ENCODE results near the gene RCC1.

The RCC1 gene

GRCh38 chr1:28499553-28499952, 6.3 kb upstream of the RCC1 start:
- Histone ChIP-seq H3K4me1 (ENCODE audit: insufficient read depth, low read length) (no peaks in the 10 kb centered on the region), H3K27ac (ENCODE audit: low read length) (no peak overlapping the region), H3K27me3 (ENCODE audit: insufficient read depth, low read length, poor library complexity) (no peaks in the 10 kb centered on the region)

GRCh38 chr1:28501925-28502324, 3.9 kb upstream of the RCC1 start:
- Histone ChIP-seq H3K4me1 (ENCODE audit: insufficient read depth, low read length) (peaks cover 5% of the 10 kb centered on the region; the same call in 1 of the 2 replicates), H3K4me2 (ENCODE audit: insufficient read depth, low read length) (no peak overlapping the region), H2AFZ (ENCODE audit: low read depth, low read length) (no peak overlapping the region), H3K27ac (ENCODE audit: low read length) (no peak overlapping the region), H3K79me2 (ENCODE audit: insufficient read depth, low read length) (peaks cover 19% of the 10 kb centered on the region), H4K20me1 (ENCODE audit: insufficient read depth, low read length) (peaks cover under 1% of the 10 kb centered on the region; the same call in 1 of the 2 replicates), H3K9me3 (ENCODE audit: insufficient read depth, low read length, severe bottlenecking) (no peaks in the 10 kb centered on the region), H3K27me3 (ENCODE audit: insufficient read depth, low read length, poor library complexity) (no peaks in the 10 kb centered on the region), H3K9ac (ENCODE audit: low read depth, low read length) (no peak overlapping the region), H3K36me3 (ENCODE audit: insufficient read depth, low read length) (peaks cover 14% of the 10 kb centered on the region), H3K4me3 (ENCODE audit: low read depth in 1 of 2, low read length in 2 of 2) (no peak overlapping the region)
- DNase-seq (no peak), ATAC-seq (ENCODE audit: insufficient read depth, low read depth) (no peak)
- TF ChIP-seq, protein P1, sequence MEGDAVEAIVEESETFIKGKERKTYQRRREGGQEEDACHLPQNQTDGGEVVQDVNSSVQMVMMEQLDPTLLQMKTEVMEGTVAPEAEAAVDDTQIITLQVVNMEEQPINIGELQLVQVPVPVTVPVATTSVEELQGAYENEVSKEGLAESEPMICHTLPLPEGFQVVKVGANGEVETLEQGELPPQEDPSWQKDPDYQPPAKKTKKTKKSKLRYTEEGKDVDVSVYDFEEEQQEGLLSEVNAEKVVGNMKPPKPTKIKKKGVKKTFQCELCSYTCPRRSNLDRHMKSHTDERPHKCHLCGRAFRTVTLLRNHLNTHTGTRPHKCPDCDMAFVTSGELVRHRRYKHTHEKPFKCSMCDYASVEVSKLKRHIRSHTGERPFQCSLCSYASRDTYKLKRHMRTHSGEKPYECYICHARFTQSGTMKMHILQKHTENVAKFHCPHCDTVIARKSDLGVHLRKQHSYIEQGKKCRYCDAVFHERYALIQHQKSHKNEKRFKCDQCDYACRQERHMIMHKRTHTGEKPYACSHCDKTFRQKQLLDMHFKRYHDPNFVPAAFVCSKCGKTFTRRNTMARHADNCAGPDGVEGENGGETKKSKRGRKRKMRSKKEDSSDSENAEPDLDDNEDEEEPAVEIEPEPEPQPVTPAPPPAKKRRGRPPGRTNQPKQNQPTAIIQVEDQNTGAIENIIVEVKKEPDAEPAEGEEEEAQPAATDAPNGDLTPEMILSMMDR (IDR thresholded peaks at IDR 0.05; ENCODE audit: borderline replicate concordance, extremely low read depth, low read length, poor library complexity, severe bottlenecking) = no peak
- no peak for TF ChIP-seq EZH2 (IDR thresholded peaks at IDR 0.05; ENCODE audit: borderline replicate concordance, low read depth, low read length, severe bottlenecking)

More at GRCh38 chr1:28499553-28499952, 6.3 kb upstream of the RCC1 start:
- ATAC-seq (ENCODE audit: insufficient read depth, low read depth) = no peak
- no peak overlapping the region for H2AFZ ChIP-seq (ENCODE audit: low read depth, low read length)
- no peak overlapping the region for H3K4me3 ChIP-seq (ENCODE audit: low read depth in 1 of 2, low read length in 2 of 2)
- H3K4me2 ChIP-seq (ENCODE audit: insufficient read depth, low read length) = no peak overlapping the region
- DNase-seq = no peak
- TF ChIP-seq EZH2 (IDR thresholded peaks at IDR 0.05; ENCODE audit: borderline replicate concordance, low read depth, low read length, severe bottlenecking) = no peak
- TF ChIP-seq, protein P1 (IDR thresholded peaks at IDR 0.05; ENCODE audit: borderline replicate concordance, extremely low read depth, low read length, poor library complexity, severe bottlenecking) = no peak
- peaks cover 26% of the 10 kb centered on the region for H3K36me3 ChIP-seq (ENCODE audit: insufficient read depth, low read length)
- no peak overlapping the region for H3K9ac ChIP-seq (ENCODE audit: low read depth, low read length)
- H3K79me2 ChIP-seq (ENCODE audit: insufficient read depth, low read length) = no peaks in the 10 kb centered on the region
- H3K9me3 ChIP-seq (ENCODE audit: insufficient read depth, low read length, severe bottlenecking) = no peaks in the 10 kb centered on the region
- no peaks in the 10 kb centered on the region for H4K20me1 ChIP-seq (ENCODE audit: insufficient read depth, low read length)

DNA sequence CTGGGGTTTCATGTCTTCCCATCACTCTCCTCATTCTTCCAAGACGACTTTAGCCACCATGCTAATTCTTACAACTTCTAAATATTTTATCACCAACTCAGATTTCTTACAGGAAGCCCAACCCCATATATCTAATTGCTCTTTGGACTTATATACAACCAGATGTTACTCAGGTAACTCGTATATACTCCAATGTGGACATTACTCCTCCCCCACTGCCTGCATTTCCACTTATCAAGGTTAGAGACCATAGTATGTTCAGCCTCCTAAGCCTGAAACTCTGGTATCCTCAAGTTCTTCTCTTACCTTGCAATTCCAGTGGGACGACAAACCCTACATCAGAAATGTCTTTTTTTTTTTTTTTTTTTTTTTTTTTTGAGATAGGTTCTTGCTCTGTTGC, 2.7 kb upstream of the RCC1 start:
- H3K27me3 ChIP-seq (ENCODE audit: insufficient read depth, low read length, poor library complexity) = no peaks in the 10 kb centered on the region
- H3K9ac ChIP-seq (ENCODE audit: low read depth, low read length) = no peak overlapping the region
- H3K79me2 ChIP-seq (ENCODE audit: insufficient read depth, low read length) = peaks cover 31% of the 10 kb centered on the region
- H3K4me2 ChIP-seq (ENCODE audit: insufficient read depth, low read length) = no peak overlapping the region
- no peak for TF ChIP-seq EZH2 (IDR thresholded peaks at IDR 0.05; ENCODE audit: borderline replicate concordance, low read depth, low read length, severe bottlenecking)
- TF ChIP-seq, protein P1 (IDR thresholded peaks at IDR 0.05; ENCODE audit: borderline replicate concordance, extremely low read depth, low read length, poor library complexity, severe bottlenecking) = no peak
- no peak overlapping the region for H3K4me3 ChIP-seq (ENCODE audit: low read depth in 1 of 2, low read length in 2 of 2)
- H3K27ac ChIP-seq (ENCODE audit: low read length) = no peak overlapping the region
- H3K4me1 ChIP-seq (ENCODE audit: insufficient read depth, low read length) = peaks cover 17% of the 10 kb centered on the region
- H3K36me3 ChIP-seq (ENCODE audit: insufficient read depth, low read length) = peaks cover 21% of the 10 kb centered on the region
- DNase-seq = no peak
- H2AFZ ChIP-seq (ENCODE audit: low read depth, low read length) = no peak overlapping the region
- H4K20me1 ChIP-seq (ENCODE audit: insufficient read depth, low read length) = peaks cover 13% of the 10 kb centered on the region
- no peak for ATAC-seq (ENCODE audit: insufficient read depth, low read depth)
- no peaks in the 10 kb centered on the region for H3K9me3 ChIP-seq (ENCODE audit: insufficient read depth, low read length, severe bottlenecking)

- Histone ChIP-seq H3K36me3 (ENCODE audit: insufficient read depth, low read length) (peaks cover 55% of the 10 kb centered on the region), H3K79me2 (ENCODE audit: insufficient read depth, low read length) (peaks cover 63% of the 10 kb centered on the region)
Measured at GRCh38 chr1:28506907-28507246, 1.0 kb downstream of the RCC1 start.

More at GRCh38 chr1:28506907-28507246, 1.0 kb downstream of the RCC1 start:
- DNase-seq (no peak), ATAC-seq (ENCODE audit: insufficient read depth, low read depth) (no peak)
- peak overlapping the region; percentile 62 for H3K4me2 ChIP-seq (ENCODE audit: insufficient read depth, low read length)
- H4K20me1 ChIP-seq (ENCODE audit: insufficient read depth, low read length) = peaks cover 41% of the 10 kb centered on the region
- TF ChIP-seq, protein P1 (IDR thresholded peaks at IDR 0.05; ENCODE audit: borderline replicate concordance, extremely low read depth, low read length, poor library complexity, severe bottlenecking) = no peak
- TF ChIP-seq EZH2 (IDR thresholded peaks at IDR 0.05; ENCODE audit: borderline replicate concordance, low read depth, low read length, severe bottlenecking) = no peak
- H3K9me3 ChIP-seq (ENCODE audit: insufficient read depth, low read length, severe bottlenecking) = no peaks in the 10 kb centered on the region
- peak overlapping the region; percentile 79 to 94 for H3K4me3 ChIP-seq (ENCODE audit: low read depth in 1 of 2, low read length in 2 of 2)
- peak overlapping the region; percentile 77 for H3K27ac ChIP-seq (ENCODE audit: low read length)
- H3K4me1 ChIP-seq (ENCODE audit: insufficient read depth, low read length) = peaks cover 45% of the 10 kb centered on the region
- H3K27me3 ChIP-seq (ENCODE audit: insufficient read depth, low read length, poor library complexity) = no peaks in the 10 kb centered on the region
- H2AFZ ChIP-seq (ENCODE audit: low read depth, low read length) = no peak overlapping the region
- H3K9ac ChIP-seq (ENCODE audit: low read depth, low read length) = peak overlapping the region; percentile 82
